GM18499 (cell line): ENCODE data around the gene CMA1.
"Not testable (repeated sequence)": the region's sequence is repeated elsewhere in the genome, so short reads cannot be mapped to it uniquely, and the experiment has no call there.

ENCODE experiments used
- ATAC-seq: cut with Tn5 transposase; IDR thresholded peaks from one replicate; pipeline ENCODE4 v1.9.1; 2021; ENCODE audit warnings: moderate number of reproducible peaks; ENCODE audit not compliant: insufficient read depth, unreplicated experiment

Gene CMA1

DNA sequence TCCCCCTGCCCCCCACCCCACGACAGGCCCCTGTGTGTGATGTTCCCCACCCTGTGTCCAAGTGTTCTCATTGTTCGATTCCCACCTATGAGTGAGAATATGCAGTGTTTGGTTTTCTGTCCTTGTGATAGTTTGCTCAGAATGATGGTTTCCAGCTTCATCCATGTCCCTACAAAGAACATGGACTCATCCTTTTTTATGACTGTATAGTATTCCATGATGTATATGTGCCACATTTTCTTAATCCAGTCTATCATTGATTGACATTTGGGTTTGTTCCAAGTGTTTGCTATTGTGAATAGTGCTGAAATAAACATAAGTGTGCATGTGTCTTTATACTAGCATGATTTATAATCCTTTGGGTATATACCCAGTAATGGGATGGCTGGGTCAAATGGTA lies 37.6 kb downstream of the CMA1 start:
- ATAC-seq: not testable (repeated sequence)

DNA sequence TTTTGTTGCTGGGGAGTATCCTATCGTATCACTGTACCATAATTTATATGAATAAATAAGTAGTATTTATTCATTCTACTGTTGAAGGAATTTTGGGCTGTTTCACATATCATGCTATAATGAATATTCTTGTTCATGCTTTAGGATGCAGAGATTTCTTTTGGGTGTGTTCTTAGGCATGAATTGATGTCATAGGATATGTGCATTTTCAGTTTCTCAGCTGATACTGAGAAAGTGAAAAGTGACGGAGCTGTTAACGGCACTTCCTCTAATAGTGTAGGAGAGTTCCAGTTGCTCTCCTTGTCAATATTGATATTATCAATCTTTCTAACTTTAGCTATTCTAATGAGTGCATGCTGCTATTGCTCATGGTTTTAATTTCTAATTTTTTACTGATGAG lies 42.3 kb downstream of the CMA1 start:
- ATAC-seq: no peak

DNA sequence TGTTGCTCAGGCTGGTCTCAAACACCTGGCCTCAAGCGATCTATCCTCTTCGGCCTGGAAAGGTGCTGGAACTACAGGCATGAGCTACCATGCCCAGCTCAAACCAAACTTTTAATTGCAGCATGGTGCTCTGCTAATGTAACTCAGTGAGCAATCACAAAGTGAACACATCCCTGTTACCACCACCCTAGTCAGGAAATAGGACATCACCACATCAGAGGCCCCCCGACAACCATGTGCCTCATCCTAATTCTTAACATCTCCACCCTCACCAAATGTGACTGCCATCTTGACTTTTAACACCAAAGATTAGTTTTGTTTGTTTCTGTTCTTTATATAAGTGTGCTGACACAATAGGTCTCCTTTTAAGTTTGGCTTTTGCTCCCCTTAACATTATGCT lies 42.7 kb downstream of the CMA1 start:
- no peak for ATAC-seq

DNA sequence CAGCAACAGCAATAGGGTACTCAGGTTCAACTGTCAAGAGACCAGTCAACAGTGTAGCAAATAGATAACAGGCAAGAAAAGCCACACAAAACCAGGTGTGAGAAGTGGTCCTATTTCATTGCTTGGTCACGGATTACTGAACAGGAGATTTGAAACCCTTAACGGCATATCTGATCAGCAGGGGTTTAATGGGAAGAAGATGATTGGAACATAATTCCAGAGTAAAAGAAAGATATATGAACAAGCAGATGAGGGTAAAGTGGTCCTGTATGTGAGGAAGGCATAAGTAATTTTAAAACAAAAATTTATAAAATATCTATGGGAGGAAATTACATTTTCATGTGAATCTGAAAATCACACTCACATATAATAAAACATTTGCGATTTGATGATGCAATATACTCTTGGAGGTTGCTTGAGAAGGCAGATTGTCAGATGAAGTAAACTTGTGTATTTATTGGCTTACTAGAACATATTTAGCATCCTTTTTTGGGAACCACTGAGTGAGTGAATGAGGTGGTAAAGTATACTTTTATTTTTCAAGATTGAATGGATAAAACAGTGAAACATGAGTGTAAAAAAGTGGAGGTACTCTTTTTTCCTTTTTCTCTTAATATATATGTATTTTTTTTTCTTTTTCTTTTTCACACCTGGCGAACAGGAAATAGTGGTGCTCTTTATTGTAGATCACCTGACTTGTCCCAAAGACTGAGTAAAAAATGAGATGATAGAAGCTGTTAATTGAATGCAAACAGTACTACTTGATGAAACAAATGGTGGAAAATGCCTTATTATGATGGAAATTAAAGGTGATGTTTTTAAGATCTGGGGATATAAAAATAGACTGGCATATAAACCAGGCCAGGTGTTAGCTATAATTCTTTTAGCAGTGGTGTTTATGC lies 43.9 kb downstream of the CMA1 start:
- ATAC-seq: no peak

DNA sequence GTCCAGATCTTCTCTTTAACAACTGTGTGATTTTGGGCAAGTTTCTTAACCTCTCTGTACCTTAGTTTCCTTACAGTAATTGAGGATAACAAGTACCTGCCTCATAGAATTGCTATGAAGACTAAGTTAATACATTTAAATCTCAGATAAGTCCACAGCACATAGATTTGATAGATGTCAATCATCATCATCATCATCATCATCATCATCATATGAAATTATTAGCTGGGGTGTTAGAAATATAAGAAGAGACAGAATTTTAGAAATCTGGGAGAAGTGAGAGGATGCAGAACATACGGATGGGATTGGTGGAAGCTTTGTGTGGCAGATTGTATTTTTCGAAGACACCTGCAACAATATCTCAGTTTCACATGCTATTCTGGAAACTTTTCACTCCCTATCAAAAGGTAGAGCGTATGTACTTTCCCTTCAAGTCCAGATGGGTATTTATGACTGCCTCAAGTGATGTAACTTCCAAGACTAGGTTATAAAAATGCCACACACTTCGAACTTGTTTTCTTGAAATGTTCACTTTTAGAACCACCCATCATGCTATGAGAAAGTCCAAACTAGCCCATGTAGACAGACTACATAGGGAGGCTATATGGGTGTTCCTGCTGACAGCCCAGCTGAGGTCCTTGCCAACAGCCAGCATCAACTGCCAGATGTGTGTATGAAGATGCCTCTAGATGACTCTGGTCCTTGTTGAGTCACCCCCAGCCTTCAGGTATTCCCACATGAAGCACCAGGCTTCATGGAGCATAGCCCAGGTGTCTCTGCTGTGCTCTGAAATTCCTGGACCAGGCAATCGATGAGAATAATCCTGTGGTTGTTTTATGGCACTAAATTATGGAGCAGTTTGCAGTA lies 44.8 kb downstream of the CMA1 start:
- ATAC-seq: no peak

DNA sequence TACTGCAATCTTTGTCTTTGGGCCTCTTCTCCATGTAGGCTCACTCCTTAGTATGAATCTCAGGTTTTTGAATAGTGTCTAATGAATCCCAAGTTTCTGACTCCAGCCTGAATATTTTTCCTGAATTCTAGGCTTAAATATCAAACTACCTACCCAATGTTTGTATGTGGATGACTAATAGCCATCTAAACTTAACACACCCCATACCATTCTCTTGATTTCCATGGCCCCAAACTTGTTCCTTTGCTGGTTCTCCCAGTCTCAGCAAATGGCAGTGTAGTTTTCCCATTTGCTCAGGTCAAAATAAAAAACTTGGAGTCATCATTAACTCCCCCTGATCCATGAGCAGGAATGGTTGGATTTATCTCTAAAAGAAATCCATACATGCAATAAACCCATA lies 46.7 kb downstream of the CMA1 start:
- no peak for ATAC-seq

DNA sequence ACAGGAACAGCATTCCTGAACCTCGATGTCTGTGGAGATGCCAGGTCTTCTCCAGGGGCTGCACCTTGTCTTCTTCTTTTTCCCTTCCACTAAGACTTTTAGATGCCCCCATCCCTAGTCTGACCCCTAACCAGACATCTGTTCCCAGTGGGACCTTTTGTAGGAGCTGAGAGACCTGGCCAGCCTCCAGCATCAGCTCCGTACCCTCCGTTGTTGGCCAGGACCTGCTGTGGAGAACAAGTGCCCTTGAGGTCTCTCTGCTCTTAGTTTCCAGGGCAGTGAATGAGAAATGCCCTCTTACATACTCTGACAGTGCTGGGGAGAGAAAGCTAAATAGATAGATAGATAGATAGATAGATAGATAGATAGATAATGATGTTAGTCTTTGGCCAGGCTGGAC lies 48.7 kb downstream of the CMA1 start:
- no peak for ATAC-seq

DNA sequence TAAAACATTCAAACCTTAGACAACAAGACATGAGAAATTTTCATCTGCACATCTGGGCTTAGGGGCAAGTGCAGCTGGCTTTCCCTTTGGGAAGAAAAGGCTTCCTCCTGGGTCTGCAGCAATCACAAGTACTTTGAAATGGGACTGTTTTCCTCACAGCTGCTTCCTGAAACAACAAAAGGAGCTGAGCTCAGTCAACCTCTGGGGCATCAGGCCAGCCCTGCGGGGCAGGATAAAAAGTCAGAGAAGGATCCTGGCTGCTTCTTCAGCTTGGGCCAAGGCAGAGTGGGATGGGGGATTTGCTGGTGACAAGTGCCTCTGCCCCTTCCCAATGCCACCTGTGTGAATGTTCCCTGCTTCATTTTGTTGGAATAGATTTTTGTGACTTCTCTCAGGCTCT lies 49.3 kb downstream of the CMA1 start:
- no peak for ATAC-seq

DNA sequence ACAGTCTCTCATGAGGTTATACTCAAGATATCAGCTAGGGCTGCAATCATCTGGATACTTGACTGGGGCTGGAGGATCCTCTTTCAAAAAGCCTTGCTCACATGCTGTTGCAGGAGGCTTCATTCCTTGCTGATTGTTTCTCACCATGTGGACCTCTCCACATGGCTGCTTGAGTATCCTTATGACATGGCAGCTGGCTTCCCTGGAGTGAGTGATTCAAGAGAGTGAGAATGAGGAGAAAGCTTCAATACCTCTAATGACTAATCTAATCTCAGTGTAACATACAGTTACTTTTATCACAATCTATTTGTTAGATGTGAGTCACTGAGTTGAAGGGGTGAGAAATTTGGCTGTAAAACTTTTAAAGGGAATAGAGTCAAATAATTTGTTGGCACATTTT lies 51.1 kb downstream of the CMA1 start:
- no peak for ATAC-seq
